ENCODE measurements around the gene CDC42BPG.
A peak's percentile ranks its signal among the peaks of the same experiment; 100 is the strongest.
"Not testable (repeated sequence)": the region's sequence is repeated elsewhere in the genome, so short reads cannot be mapped to it uniquely, and the experiment has no call there.

CDC42BPG gene

DNA sequence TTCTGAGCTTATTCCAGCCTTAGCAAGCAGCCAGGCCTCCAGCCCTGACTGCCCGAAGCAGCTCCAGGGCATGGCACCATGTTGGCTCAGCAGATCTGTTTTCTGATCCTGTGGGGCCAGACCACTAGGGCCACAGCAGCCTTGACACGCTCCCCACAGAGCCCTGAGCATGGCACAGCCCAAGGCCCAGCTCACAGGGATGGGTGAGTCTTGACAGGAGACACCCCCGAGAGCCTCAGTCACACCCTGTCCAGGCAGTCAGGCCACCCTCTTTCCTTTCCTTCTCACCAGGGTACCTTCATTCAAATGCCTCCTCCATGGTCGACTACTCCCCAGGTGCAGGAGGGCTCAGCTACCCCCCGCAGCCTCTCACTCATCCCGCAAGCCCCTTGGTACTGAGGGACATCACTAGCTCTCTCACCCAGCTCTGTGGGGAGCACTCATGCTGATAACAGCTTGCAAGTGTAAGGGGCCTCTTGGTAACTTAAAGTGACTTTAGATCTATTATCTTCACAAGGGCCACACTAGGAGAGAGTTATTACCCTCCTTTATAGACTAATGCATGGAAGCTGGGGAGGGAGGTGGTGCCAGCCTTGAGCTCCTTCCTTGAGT lies 3.9 kb upstream of the CDC42BPG start:
- no peak for DNase-seq

DNA sequence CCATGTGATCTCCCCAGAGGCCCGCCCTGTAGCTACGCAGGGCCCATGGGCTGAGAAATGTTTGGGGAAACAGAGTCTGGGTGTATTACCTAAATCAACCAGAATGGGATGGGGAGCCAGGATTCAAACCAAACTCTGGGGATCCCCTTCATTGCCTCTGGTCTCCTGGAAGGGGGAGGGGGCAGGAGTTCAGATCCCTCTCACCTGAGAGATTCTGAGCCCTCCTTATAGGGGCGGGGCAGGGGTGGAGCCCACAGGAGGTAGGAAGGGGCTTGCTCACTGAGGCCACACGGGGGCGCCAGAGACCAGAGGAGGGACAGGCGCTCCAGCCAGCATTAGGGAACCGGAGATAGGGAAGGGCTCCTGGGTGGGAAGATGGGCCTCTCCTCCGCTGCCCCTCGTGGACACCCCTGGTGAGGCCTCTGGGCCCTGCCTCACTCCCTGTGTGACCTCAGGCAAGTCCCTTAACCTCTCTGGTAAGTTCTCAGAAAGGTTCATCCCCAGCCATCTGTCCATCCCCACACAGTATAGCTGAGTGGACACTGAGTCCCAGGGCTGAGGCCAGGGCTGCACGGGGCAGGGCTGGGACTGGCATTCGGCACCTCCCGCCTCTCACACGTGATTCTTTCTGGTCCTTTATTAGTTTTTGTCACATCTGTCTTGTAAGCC lies 2.7 kb upstream of the CDC42BPG start:
- peak; percentile 85 to 89 for DNase-seq

GRCh38 chr11:64845776-64846129 lies 1.3 kb upstream of the CDC42BPG start:
- not testable (repeated sequence) for DNase-seq

- DNase-seq, result no peak
Measured at GRCh38 chr11:64845129-64845775, 799 bp upstream of the CDC42BPG start.

DNA sequence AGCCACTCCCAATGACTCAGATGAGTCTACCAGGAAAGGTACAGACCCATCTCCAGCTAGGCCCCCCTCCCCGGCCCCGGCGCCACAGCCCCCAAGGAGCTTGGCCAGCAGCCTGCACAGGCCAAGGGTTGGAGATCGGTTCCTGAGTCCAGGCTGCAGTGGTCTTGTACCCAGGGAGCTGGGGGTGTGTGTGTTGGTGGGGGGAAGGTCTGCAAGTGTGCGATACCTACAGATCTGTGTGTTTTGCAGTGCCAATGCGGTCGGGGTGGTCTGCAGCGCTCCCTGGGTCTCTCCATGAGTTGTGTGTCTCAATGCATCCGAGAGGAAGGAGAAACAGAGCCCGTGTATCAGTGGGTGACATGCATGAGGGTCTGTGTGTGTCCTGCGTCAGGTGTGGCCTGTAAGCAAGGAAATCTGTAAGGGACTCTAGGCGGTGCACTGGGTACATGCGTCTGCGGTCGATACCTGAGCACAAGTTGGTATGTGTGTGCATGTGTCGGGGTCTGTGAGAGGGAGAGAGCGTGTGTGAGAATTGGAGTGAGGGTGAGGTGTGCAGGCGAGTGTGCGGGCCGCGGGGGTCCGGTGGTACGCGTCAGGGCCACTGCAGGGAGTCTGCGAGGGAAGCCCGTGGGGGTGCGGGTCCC lies 645 bp downstream of the CDC42BPG start:
- DNase-seq, result no peak

- DNase-seq, result peak in 1 of 2 experiments; percentile 17
Measured at GRCh38 chr11:64842851-64843685, 1.4 kb downstream of the CDC42BPG start.

GRCh38 chr11:64842366-64842759 lies 2.1 kb downstream of the CDC42BPG start:
- DNase-seq, result no peak

DNA sequence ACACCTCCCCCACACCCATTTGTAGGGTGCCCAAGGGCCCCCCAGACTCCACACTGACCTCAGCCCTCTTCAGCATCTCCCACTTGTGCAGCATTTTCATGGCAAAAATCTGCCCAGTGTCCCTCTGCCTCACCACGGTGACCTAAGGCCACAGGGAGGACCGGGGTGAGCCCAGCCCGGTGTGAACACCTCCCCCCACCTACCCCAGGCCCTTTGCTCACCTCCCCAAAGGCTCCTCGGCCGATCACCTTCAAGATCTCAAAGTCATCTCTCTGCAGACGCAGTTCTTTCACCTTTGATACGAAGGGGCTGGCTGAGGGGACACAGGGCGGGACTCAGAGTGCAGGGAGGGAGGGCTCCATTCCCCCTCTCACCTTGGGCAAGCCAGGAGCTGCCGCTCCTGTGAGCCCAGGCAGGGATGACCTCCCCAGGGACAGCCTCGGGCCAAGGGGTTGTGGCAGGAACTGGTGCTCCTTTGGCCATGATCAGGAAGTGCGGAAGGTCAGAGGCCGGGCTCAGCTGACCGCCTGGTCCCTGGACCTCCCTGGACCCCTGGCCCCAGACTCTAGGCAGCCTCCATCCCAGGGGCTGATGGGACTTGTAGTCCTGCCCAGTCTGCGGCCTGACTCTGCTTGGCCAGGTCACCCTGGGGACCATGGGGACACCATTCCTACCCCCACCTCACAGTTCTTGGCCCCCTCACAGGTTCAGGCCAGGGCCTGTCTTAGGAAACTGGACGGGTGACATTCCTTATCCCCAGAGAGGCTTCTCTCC lies 2.7 kb downstream of the CDC42BPG start:
- no peak for DNase-seq

DNA sequence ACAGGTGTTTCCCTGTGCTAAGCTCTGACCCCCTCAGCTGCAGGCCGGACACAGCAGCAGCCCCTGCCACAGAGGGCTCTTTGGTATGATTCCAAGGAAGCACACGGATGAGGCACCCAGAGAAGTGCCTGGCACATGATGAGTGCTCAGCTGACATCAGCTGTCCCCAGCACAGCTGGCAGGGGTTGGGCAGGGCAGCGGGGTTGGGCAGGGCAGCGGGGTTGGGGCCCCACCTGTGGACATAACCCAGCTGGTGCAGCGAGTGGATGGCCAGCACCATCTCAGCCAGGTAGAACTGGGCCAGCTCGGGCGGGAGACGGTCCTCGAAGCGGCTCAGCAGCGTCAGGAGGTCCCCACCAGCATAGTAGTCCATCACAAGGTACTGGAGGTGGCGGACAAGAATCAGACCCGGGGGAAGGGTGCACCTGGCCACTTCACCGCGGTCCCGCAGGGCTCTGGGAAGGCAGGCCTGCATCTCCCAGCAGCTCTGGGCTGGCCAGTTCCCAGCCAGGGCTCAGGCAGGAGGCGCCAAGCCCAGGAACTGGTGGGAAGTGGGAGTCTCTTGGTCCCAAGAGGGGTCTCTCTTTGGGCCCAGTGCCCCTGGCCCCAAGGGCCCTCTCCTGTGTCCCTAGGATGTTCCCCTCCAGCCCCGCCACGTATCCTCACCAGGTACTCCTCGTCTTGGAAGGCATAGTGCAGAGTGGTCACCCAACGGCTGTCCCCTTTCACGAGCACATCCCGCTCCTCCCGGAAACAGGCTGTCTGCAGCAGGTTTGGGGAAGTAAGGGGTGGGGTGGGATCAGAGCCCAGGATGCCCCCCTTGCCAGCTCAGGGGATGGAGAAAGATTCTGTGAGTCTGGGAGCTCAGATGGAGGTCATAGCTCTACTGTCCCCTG lies 4.3 kb downstream of the CDC42BPG start:
- peak in 1 of 2 experiments; percentile 46 for DNase-seq

GRCh38 chr11:64839335-64839734 lies 5.1 kb downstream of the CDC42BPG start:
- no peak for DNase-seq

GRCh38 chr11:64838600-64839334 lies 5.7 kb downstream of the CDC42BPG start:
- DNase-seq, result no peak

DNA sequence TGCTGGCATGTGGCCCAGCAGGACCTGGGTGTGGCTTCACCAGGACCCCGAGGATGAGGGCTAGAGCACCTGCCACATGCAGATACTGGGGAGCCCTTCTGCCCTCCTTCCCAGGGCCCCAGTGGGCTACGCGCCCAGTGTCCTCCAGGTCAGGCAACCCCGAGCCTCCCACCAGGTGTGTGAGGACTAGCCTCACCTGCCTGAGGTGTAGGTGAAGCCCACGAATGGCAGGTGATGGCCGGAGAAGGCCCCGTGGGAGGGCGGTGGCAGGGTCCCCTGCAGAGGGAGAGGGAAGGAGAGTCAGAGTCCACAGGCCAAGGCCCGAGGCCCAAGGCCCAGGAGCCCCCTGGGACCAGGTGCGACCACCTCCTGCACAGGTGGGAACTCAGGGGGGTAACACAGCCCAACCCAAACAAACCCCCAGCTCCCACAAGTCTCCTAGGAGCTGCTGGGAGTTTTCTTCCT lies 6.5 kb downstream of the CDC42BPG start:
- no peak for DNase-seq

DNA sequence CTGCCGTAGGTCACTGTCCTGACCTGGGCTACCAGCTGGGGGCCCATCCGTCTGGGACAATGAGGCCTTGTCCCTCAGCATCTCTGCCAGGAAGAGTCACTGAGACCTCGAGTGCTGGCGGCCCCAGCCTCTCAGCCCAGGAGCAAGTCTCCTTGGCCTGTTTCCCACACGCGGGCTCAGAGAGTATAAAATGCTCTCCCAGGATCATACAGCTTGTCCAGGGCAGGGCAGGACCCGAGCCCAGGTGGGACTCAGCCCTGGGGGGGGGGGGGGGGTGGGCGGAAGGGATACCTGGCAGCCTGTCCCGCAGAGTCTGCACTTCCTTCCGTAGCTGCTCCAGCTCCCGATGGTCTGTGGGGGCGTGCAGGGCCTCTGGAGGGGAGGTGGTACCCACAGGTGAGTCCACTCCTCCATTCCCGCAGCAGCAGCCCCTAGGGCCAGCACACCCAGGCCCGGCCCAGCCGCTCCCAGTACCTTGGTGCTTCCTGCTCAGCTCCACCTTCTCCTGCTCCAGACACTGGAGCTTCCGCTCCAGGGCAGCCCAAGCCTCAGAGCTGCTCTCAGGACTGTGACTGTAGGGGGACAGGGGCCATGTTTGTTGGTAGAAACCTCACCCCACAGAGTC lies 7.9 kb downstream of the CDC42BPG start:
- no peak for DNase-seq

GRCh38 chr11:64835616-64836447 lies 8.6 kb downstream of the CDC42BPG start:
- no peak for DNase-seq

DNA sequence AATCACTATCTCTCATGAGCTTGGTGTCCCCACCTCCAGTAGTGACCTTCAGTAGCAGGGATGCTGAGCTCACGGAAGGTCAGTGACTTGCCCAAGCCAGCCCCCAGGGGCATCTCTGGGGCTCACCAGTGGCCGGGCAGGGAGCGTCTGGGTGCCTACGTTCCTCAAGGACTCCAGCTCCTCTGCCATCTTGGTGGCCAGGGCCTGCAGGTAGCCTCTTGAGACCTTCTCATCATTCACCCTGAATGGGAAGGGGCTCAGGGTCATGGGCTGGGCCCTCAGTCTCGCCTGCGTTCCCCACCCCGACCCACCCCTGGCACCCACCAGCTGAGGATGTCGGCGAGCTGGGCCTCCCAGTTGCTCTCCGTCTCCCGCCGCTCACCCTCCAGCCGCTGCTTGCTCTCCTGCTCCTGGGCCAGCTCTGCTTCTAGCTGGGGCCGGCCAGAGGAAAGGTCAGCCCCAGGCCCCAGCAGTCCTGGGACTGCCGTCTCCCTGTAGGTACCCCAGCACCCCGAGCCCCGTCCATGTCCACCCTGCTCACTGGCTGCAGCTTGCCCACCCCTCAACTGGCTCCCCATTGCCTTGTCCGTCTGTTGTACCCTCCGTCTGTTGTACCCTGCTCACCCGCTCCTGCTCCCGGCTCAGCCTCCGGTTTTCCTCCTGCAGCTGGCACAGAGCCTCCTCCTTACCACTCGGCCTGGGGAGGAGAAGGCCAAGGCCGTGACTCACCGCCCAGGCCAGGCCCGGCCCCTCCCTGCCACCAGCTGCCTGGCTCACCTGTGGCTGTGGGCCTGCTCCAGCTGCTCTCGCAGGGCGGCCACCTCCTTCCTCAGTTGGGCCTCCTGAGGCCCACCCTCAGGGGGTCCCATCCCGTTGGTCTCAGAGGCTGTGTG lies 9.5 kb downstream of the CDC42BPG start:
- peak; percentile 70 to 73 for DNase-seq

GRCh38 chr11:64834031-64834722 lies 10.3 kb downstream of the CDC42BPG start:
- no peak for DNase-seq

DNA sequence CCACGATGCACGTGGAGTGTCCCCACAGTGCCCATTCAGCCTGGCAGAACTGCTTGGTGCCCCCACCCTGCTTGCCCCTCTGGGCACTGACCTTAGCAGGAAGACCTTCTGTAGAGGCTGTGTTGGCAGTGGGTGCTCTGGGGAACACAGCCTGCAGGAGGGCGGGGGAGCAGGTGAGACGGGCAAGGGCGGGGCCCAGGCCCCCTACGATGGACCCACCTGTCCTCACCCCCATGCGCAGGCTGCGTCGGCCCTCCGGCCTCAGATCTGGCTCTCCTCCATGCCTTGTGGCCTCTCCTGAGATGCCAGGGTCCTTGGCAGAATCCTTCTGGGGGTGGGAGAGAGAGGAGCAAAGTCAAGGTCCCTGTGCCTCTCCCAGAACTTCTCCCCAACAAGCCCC lies 10.9 kb downstream of the CDC42BPG start:
- DNase-seq, result no peak
